Stomach smooth muscle (tissue), 2 donors: ENCODE results near the gene PARD6G.

ENCODE experiments used
- H3K27ac ChIP-seq: one replicate; pipeline ENCODE4 v1.7.0; 2013; ENCODE audit warnings: mild to moderate bottlenecking, low read length, inconsistent platforms
- H3K27me3 ChIP-seq, 2 donors: one replicate each; pipeline ENCODE4 v1.7.0; 2013; ENCODE audit warnings: low read length in 2 of 2; ENCODE audit not compliant: insufficient read depth in 2 of 2, control insufficient read depth in 1 of 2
- H3K36me3 ChIP-seq, 2 donors: one replicate each; pipeline ENCODE4 v1.7.0; 2013; ENCODE audit warnings: low read length in 2 of 2; ENCODE audit not compliant: control insufficient read depth in 2 of 2, insufficient read depth in 2 of 2
- H3K4me1 ChIP-seq: one replicate; pipeline ENCODE4 v1.7.0; 2013; ENCODE audit warnings: low read length; ENCODE audit not compliant: control insufficient read depth, insufficient read depth
- H3K4me3 ChIP-seq, 2 donors: one replicate each; pipeline ENCODE4 v1.7.0; 2013; ENCODE audit warnings: low read length in 2 of 2
- H3K9ac ChIP-seq, 2 donors: one replicate each; pipeline ENCODE4 v1.7.0; 2013; ENCODE audit warnings: low read length in 2 of 2, mild to moderate bottlenecking in 1 of 2
- H3K9me3 ChIP-seq, 2 donors: one replicate each; pipeline ENCODE4 v1.7.0; 2013; ENCODE audit warnings: low read length in 2 of 2; ENCODE audit not compliant: control insufficient read depth in 2 of 2
- donor health status: healthy.
- donor health status: Pancreatic carcinoma.

PARD6G gene

GRCh38 chr18:80196528-80197320, 50.6 kb downstream of the PARD6G start:
- no peak overlapping the region for H3K9ac ChIP-seq
- H3K27ac ChIP-seq, result no peak overlapping the region
- no peaks in the 10 kb centered on the region for H3K9me3 ChIP-seq
- H3K36me3 ChIP-seq, result no peaks in the 10 kb centered on the region
- H3K4me1 ChIP-seq, result peaks cover 17% of the 10 kb centered on the region
- H3K4me3 ChIP-seq, result no peak overlapping the region
- no peaks in the 10 kb centered on the region for H3K27me3 ChIP-seq

- Histone ChIP-seq H3K27me3 (no peaks in the 10 kb centered on the region), H3K9me3 (no peaks in the 10 kb centered on the region), H3K27ac (no peak overlapping the region), H3K4me3 (no peak overlapping the region), H3K9ac (no peak overlapping the region), H3K36me3 (no peaks in the 10 kb centered on the region), H3K4me1 (peaks cover 2% of the 10 kb centered on the region)
These were observed 52.3 kb downstream of the PARD6G start for GRCh38 chr18:80194874-80195570.

- H3K36me3 ChIP-seq, result no peaks in the 10 kb centered on the region
- no peak overlapping the region for H3K27ac ChIP-seq
- H3K9me3 ChIP-seq, result no peaks in the 10 kb centered on the region
- H3K27me3 ChIP-seq, result no peaks in the 10 kb centered on the region
- no peak overlapping the region for H3K9ac ChIP-seq
- H3K4me3 ChIP-seq, result no peak overlapping the region
- no peaks in the 10 kb centered on the region for H3K4me1 ChIP-seq
These were observed 53.6 kb downstream of the PARD6G start for GRCh38 chr18:80193701-80194100.

GRCh38 chr18:80192653-80193385, 54.5 kb downstream of the PARD6G start:
- H3K9ac ChIP-seq, result no peak overlapping the region
- no peaks in the 10 kb centered on the region for H3K27me3 ChIP-seq
- no peaks in the 10 kb centered on the region for H3K36me3 ChIP-seq
- no peak overlapping the region for H3K27ac ChIP-seq
- no peaks in the 10 kb centered on the region for H3K4me1 ChIP-seq
- no peak overlapping the region for H3K4me3 ChIP-seq
- no peaks in the 10 kb centered on the region for H3K9me3 ChIP-seq

- H3K27ac ChIP-seq, result no peak overlapping the region
These were observed 55.2 kb downstream of the PARD6G start for GRCh38 chr18:80191907-80192652.

GRCh38 chr18:80191264-80191663, 56.0 kb downstream of the PARD6G start:
- no peak overlapping the region for H3K27ac ChIP-seq
- H3K27me3 ChIP-seq, result no peaks in the 10 kb centered on the region
- no peaks in the 10 kb centered on the region for H3K4me1 ChIP-seq
- no peak overlapping the region for H3K9ac ChIP-seq
- no peaks in the 10 kb centered on the region for H3K9me3 ChIP-seq
- H3K36me3 ChIP-seq, result no peaks in the 10 kb centered on the region
- no peak overlapping the region for H3K4me3 ChIP-seq

More at GRCh38 chr18:80191907-80192652, 55.2 kb downstream of the PARD6G start:
- Histone ChIP-seq H3K4me1 (no peaks in the 10 kb centered on the region), H3K36me3 (no peaks in the 10 kb centered on the region), H3K27me3 (no peaks in the 10 kb centered on the region), H3K4me3 (no peak overlapping the region), H3K9me3 (no peaks in the 10 kb centered on the region), H3K9ac (no peak overlapping the region)

GRCh38 chr18:80190311-80190710, 57.0 kb downstream of the PARD6G start:
- Histone ChIP-seq H3K36me3 (no peaks in the 10 kb centered on the region), H3K27me3 (no peaks in the 10 kb centered on the region), H3K27ac (no peak overlapping the region), H3K9ac (no peak overlapping the region), H3K9me3 (no peaks in the 10 kb centered on the region), H3K4me1 (no peaks in the 10 kb centered on the region), H3K4me3 (no peak overlapping the region)

GRCh38 chr18:80189531-80189865, 57.8 kb downstream of the PARD6G start:
- no peaks in the 10 kb centered on the region for H3K36me3 ChIP-seq
- H3K4me1 ChIP-seq, result no peaks in the 10 kb centered on the region
- no peaks in the 10 kb centered on the region for H3K27me3 ChIP-seq
- no peak overlapping the region for H3K9ac ChIP-seq
- H3K27ac ChIP-seq, result no peak overlapping the region
- H3K4me3 ChIP-seq, result no peak overlapping the region
- H3K9me3 ChIP-seq, result no peaks in the 10 kb centered on the region

GRCh38 chr18:80188643-80189530, 58.4 kb downstream of the PARD6G start:
- H3K4me1 ChIP-seq, result no peaks in the 10 kb centered on the region
- no peaks in the 10 kb centered on the region for H3K36me3 ChIP-seq
- no peak overlapping the region for H3K4me3 ChIP-seq
- no peaks in the 10 kb centered on the region for H3K27me3 ChIP-seq
- no peaks in the 10 kb centered on the region for H3K9me3 ChIP-seq
- H3K9ac ChIP-seq, result no peak overlapping the region
- no peak overlapping the region for H3K27ac ChIP-seq
